ENCODE results near the gene SYS1.

DNA sequence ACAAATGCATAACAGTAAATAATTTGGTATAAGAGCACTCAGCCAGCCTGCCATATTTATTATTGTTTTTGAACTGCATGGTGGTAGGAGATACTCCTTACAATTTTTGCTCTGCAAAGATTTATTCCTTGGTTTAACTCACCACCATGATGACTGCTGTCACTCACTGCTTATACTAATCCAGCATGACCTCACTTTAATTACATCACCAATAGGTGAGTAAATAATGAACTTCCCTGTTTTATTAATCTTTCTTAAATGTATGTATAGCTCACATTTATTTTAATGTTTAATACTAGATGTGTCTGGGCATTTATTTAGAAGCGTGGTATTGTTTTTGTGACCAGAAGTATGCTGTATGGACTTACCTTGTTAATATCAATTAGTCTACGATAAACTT lies 28.0 kb downstream of the SYS1 start:
- TF ChIP-seq EP300 (IDR thresholded peaks at IDR 0.05): no peak
- TF ChIP-seq POLR2AphosphoS5 (IDR thresholded peaks at IDR 0.05): no peak
- TF ChIP-seq, protein P1, sequence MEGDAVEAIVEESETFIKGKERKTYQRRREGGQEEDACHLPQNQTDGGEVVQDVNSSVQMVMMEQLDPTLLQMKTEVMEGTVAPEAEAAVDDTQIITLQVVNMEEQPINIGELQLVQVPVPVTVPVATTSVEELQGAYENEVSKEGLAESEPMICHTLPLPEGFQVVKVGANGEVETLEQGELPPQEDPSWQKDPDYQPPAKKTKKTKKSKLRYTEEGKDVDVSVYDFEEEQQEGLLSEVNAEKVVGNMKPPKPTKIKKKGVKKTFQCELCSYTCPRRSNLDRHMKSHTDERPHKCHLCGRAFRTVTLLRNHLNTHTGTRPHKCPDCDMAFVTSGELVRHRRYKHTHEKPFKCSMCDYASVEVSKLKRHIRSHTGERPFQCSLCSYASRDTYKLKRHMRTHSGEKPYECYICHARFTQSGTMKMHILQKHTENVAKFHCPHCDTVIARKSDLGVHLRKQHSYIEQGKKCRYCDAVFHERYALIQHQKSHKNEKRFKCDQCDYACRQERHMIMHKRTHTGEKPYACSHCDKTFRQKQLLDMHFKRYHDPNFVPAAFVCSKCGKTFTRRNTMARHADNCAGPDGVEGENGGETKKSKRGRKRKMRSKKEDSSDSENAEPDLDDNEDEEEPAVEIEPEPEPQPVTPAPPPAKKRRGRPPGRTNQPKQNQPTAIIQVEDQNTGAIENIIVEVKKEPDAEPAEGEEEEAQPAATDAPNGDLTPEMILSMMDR (IDR thresholded peaks at IDR 0.05): no peak
- no peak for TF ChIP-seq POLR2A (IDR thresholded peaks at IDR 0.05)
